NCI-H748 (cell line): ENCODE data around the gene LRRN2.
A peak's percentile ranks its signal among the peaks of the same experiment; 100 is the strongest.

ENCODE experiments used
- DNase-seq: peaks from one replicate; lab custom pipeline; 2025; ENCODE audit not compliant: unreplicated experiment; lab: John Stamatoyannopoulos, UW

LRRN2 gene

GRCh38 chr1:204712708-204713430 is 27.3 kb upstream of the LRRN2 start:
- DNase-seq, result no peak

- peak; percentile 53 for DNase-seq
These were observed 26.6 kb upstream of the LRRN2 start for GRCh38 chr1:204711947-204712701.

DNA sequence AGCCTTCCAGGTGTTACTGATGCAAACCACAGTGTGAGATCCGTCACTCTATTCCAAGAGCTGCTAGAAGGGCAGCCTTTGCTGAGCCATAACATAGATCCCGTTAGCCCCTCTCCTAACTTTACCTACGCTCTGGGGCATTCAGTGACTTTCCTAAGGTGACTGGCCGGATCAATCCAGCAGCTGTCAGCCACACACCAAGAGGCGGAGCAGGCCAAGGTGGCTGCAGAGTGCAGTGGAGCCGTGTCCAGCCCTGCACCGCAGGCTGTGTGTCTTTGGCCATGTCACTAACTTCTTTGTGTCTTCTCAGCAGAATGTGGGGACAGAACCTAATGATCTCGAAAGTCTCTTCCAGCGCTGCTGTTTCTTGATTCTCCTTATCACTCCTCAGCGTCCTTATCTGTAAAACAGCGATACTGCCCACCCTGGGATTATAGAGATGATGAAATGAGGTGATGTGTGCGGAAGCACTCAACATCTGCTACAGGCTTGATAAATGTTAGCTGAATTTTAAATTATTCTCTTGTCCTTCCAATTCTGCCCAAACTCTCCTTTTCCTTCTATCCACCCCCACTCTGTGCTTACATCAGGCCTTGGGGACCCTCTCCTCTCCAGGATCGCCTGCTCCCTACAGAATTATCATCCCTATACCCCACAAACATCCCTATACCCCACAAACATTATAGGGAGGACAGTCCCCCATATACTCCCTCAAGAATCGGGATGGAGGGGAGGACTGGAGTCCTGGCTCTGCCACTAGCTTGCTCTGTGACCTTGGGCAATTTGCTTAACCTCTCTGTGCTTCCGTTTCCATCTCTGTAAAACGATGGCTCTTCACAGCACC is 25.8 kb upstream of the LRRN2 start:
- no peak for DNase-seq

GRCh38 chr1:204709960-204710912 is 24.7 kb upstream of the LRRN2 start:
- DNase-seq, result no peak

DNA sequence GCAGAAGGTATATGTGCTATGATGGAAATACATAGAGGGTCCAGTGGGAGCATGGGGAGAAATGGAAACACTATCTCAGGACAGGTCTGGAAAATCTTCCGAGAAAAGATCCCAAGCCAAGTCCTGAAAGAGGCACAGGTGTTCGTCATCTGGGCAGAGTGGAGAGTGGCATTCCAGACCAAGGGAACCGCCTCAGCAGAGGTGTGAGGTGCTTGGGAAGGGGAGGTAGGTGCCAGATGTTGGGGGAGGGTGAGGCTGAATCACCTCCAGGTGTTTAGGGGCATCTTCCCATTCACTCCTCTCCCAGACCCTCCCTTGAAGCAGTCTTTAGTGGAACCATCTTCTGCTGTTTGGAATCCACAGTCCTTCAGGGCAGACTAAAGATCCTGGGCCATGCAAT is 23.5 kb upstream of the LRRN2 start:
- DNase-seq, result no peak

GRCh38 chr1:204706838-204707509 is 21.4 kb upstream of the LRRN2 start:
- DNase-seq, result peak; percentile 41

- DNase-seq, result no peak
These were observed 20.6 kb upstream of the LRRN2 start for GRCh38 chr1:204705888-204706837.

DNA sequence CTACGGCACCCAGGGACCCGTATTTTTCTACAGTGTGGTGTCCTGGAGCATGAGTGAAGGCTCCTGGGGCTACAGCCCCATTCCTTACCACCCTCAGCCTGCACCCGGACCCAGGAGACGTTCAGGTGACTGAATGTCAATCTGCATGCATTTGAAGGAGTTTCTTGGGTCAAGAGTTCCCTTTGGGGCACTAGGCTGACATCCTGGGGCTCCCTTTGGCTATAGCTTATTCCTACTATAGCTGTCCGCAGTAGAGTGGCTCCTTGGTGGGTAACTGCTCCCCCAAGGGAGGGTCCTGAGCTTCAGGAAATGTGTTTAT is 19.9 kb upstream of the LRRN2 start:
- no peak for DNase-seq

- DNase-seq, result no peak
These were observed 19.4 kb upstream of the LRRN2 start for GRCh38 chr1:204704794-204705492.

- DNase-seq, result no peak
These were observed 18.5 kb upstream of the LRRN2 start for GRCh38 chr1:204703826-204704612.

- no peak for DNase-seq
These were observed 17.7 kb upstream of the LRRN2 start for GRCh38 chr1:204703268-204703664.

DNA sequence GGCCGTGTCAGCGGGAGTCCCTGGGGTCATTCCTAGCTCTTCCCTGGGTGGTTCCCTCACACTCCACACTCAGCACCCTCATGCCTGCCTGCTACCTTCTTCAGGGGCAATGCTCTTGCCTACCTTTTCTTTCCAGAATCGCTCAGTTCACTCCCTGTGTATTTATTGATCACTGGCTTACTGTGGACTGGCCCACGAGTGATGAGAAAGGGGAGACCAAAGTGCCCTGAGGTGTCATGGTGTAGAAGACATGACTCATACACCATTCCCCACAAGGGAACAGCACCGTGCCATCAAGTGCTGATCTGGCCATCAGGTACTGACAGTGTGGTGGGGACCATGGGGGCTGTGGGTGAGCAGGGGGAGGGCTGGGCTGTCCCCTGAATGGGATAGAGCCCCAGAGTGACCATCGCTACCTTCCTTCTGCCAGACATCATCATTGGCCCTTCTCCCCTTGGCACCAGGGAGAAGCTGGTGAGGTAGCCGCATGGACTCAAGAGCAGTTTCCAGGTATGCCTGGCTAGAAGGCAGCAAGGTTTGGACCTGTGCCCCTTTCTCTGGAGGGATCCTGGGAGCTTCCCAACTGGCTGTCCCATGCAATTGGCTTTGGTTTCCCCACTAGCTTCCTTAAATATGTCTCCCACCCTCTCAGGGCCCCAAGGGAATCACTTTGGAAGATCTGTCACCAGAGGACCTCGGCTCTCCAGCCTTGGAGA is 17.2 kb upstream of the LRRN2 start:
- no peak for DNase-seq

GRCh38 chr1:204701229-204701628 is 15.7 kb upstream of the LRRN2 start:
- DNase-seq, result no peak

DNA sequence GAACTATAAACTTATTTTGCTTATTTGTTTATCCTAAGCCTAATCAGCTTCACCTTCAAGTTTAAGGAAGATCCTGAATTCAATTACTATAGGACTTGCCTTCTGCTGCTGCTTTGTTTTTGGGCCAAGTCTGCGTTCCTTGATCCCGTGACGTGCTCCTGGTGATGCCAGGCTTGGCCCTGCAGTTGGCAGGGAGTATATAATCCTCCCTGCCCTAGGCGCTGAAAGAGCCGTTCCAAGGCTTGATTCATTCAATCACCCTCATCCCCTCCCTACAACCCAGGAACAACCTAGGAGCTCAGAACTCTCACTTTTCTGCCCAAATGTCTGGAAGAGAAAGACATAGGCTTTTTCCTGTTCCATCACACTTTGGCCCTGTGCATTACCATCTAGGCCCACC is 12.4 kb upstream of the LRRN2 start:
- no peak for DNase-seq

GRCh38 chr1:204696606-204697005 is 11.1 kb upstream of the LRRN2 start:
- DNase-seq, result no peak

GRCh38 chr1:204695692-204696091 is 10.2 kb upstream of the LRRN2 start:
- no peak for DNase-seq

DNA sequence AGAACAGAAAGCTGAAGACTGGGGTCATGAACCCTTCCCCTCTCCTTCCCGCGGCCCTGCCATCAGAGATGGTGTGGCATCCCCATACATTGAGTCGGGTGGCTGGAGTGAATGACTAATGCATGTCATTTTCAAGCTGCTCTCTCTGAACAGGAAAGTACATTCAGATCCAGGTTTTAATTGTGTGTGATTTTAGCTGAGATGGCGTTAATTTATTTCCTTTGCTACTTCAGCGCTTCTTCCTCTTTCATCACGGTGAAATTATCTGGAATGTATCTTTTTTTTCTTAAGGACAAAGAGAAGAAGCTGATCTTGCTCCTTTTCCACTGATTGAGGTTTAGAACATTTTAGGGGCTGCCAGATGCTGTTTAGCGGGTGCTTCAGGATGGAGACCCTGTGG is 8.6 kb upstream of the LRRN2 start:
- DNase-seq, result no peak
